Activated CD4-positive, alpha-beta memory T cell treated with anti-CD3 and anti-CD28 coated beads, Interleukin-2, amount 10 ng/mL, durations not matched to agents 7 days and 5 days (primary cell): ENCODE results near the gene SMIM9. TPM values are rescaled to one million over a fixed set of nuclear protein-coding genes. Genes with fewer than 3 reads are reported as not detected.
A peak's percentile ranks its signal among the peaks of the same experiment; 100 is the strongest.

Source experiments
- CTCF ChIA-PET: fragments of 350-600 bp; sonication (Branson Sonifier 250); formaldehyde crosslinking; loops from one replicate; lab custom pipeline; 2021; ENCODE audit warnings: antibody characterized with exemption, inconsistent platforms; lab: Charles Lee
- POLR2A ChIA-PET: fragments of 350-600 bp; sonication (Branson Sonifier 250); formaldehyde crosslinking; loops from one replicate; lab custom pipeline; 2021; ENCODE audit warnings: antibody characterized with exemption; lab: Charles Lee
- DNase-seq: peaks from one replicate; pipeline ENCODE4 v3.0.0-alpha.2; 2020
- H3K27ac Mint-ChIP-seq: one replicate; pipeline ENCODE4 v1.8.0; 2021; ENCODE audit warnings: mild to moderate bottlenecking, mixed read lengths
- H3K27me3 Mint-ChIP-seq: one replicate; pipeline ENCODE4 v1.8.0; 2021; ENCODE audit warnings: mixed read lengths
- H3K36me3 Mint-ChIP-seq: one replicate; pipeline ENCODE4 v1.8.0; 2021; ENCODE audit warnings: low read depth, mixed read lengths
- H3K4me1 Mint-ChIP-seq: one replicate; pipeline ENCODE4 v1.8.0; 2021; ENCODE audit warnings: mixed read lengths
- H3K4me3 Mint-ChIP-seq: one replicate; pipeline ENCODE4 v1.8.0; 2021; ENCODE audit warnings: mild to moderate bottlenecking, mixed read lengths
- H3K9me3 Mint-ChIP-seq: one replicate; pipeline ENCODE4 v1.8.0; 2021; ENCODE audit warnings: mixed read lengths
- total RNA-seq, 2 experiments: library from RNA; stranded (reverse); gene quantifications; one replicate each; pipeline ENCODE4 v1.2.3, GENCODE V29; 2021

SMIM9 gene
- total RNA-seq, 2 experiments from 2014 or later = not detected

GRCh38 chrX:154806837-154807501, 27.5 kb downstream of the SMIM9 start:
- no peak overlapping the region for H3K4me3 Mint-ChIP-seq
- no peaks in the 10 kb centered on the region for H3K9me3 Mint-ChIP-seq
- H3K4me1 Mint-ChIP-seq = peaks cover 36% of the 10 kb centered on the region
- ChIA-PET POLR2A (interaction anchor here (1.1 kb wide), 1 partner anchor 20 kb away, joined by 3 read pairs; no protein-coding TSS in a partner anchor), CTCF (no interaction called here)
- no peak overlapping the region for H3K27ac Mint-ChIP-seq
- H3K27me3 Mint-ChIP-seq = peaks cover 4% of the 10 kb centered on the region
- DNase-seq = no peak
- no peaks in the 10 kb centered on the region for H3K36me3 Mint-ChIP-seq

- ChIA-PET CTCF (interaction anchor here (2.2 kb wide), 1 partner anchor 28 kb away, joined by 5 read pairs; the partner anchor contains the start of gene SMIM9), POLR2A (interaction anchor here (0.8 kb wide), 1 partner anchor 42 kb away, joined by 5 read pairs; no protein-coding TSS in a partner anchor)
- no peaks in the 10 kb centered on the region for H3K9me3 Mint-ChIP-seq
- peaks cover 45% of the 10 kb centered on the region for H3K4me1 Mint-ChIP-seq
- H3K36me3 Mint-ChIP-seq = no peaks in the 10 kb centered on the region
- H3K4me3 Mint-ChIP-seq = peak overlapping the region; percentile 75
- H3K27ac Mint-ChIP-seq = no peak overlapping the region
- DNase-seq = no peak
- peaks cover 4% of the 10 kb centered on the region for H3K27me3 Mint-ChIP-seq
Measured at GRCh38 chrX:154805696-154806091, 28.8 kb downstream of the SMIM9 start.

GRCh38 chrX:154804957-154805695, 29.3 kb downstream of the SMIM9 start, which contains the start of gene MPP1:
Gene MPP1, minus strand, starts transcription at chrX:154805485. Its CDS starts 112 bp downstream, at chrX:154805373.
- Mint-ChIP-seq H3K27ac (no peak within 1 kb of the TSS), H3K4me3 (peak within 1 kb of the TSS; percentile 75), H3K27me3 (peaks cover 4% of the 10 kb centered on the region), H3K36me3 (no peaks in the 10 kb centered on the region), H3K9me3 (no peaks in the 10 kb centered on the region), H3K4me1 (peaks cover 50% of the 10 kb centered on the region)
- ChIA-PET POLR2A (interaction anchor here (0.8 kb wide), 1 partner anchor 41 kb away, joined by 5 read pairs; no protein-coding TSS in a partner anchor), CTCF (interaction anchor here (2.2 kb wide), 1 partner anchor 29 kb away, joined by 5 read pairs; the partner anchor contains the start of gene SMIM9)
- DNase-seq = peak; percentile 79

- DNase-seq = no peak
- ChIA-PET CTCF (interaction anchor here (2.2 kb wide), 1 partner anchor 30 kb away, joined by 5 read pairs; the partner anchor contains the start of gene SMIM9), POLR2A (interaction anchor here (0.6 to 1.7 kb wide), 2 partner anchors 25 to 41 kb away, joined by 3 to 5 read pairs; no protein-coding TSS in a partner anchor)
- peaks cover 3% of the 10 kb centered on the region for H3K36me3 Mint-ChIP-seq
- H3K27ac Mint-ChIP-seq = no peak overlapping the region
- no peaks in the 10 kb centered on the region for H3K9me3 Mint-ChIP-seq
- peaks cover 4% of the 10 kb centered on the region for H3K27me3 Mint-ChIP-seq
- peaks cover 52% of the 10 kb centered on the region for H3K4me1 Mint-ChIP-seq
- H3K4me3 Mint-ChIP-seq = peak overlapping the region; percentile 75
Measured at GRCh38 chrX:154804261-154804956, 30.1 kb downstream of the SMIM9 start.

GRCh38 chrX:154802947-154803346, 31.5 kb downstream of the SMIM9 start:
- peaks cover 6% of the 10 kb centered on the region for H3K36me3 Mint-ChIP-seq
- H3K27ac Mint-ChIP-seq = no peak overlapping the region
- peaks cover 4% of the 10 kb centered on the region for H3K27me3 Mint-ChIP-seq
- peaks cover 61% of the 10 kb centered on the region for H3K4me1 Mint-ChIP-seq
- no peak overlapping the region for H3K4me3 Mint-ChIP-seq
- DNase-seq = no peak
- POLR2A ChIA-PET = interaction anchor here (0.8 to 1.7 kb wide), 2 partner anchors 14 to 24 kb away, joined by 3 to 5 read pairs; no protein-coding TSS in a partner anchor
- no peaks in the 10 kb centered on the region for H3K9me3 Mint-ChIP-seq
- CTCF ChIA-PET = no interaction called here

- no peaks in the 10 kb centered on the region for H3K9me3 Mint-ChIP-seq
- no peak overlapping the region for H3K4me3 Mint-ChIP-seq
- peaks cover 14% of the 10 kb centered on the region for H3K36me3 Mint-ChIP-seq
- CTCF ChIA-PET = interaction anchor here (0.6 kb wide), 1 partner anchor 44 kb away, joined by 3 read pairs; no protein-coding TSS in a partner anchor
- no peak for DNase-seq
- POLR2A ChIA-PET = no interaction called here
- peak overlapping the region; percentile 32 for H3K27ac Mint-ChIP-seq
- no peaks in the 10 kb centered on the region for H3K27me3 Mint-ChIP-seq
- peaks cover 60% of the 10 kb centered on the region for H3K4me1 Mint-ChIP-seq
Measured at GRCh38 chrX:154800478-154801210, 33.8 kb downstream of the SMIM9 start.

- H3K4me3 Mint-ChIP-seq = no peak overlapping the region
- H3K4me1 Mint-ChIP-seq = peaks cover 58% of the 10 kb centered on the region
- POLR2A ChIA-PET = interaction anchor here (1.2 kb wide), 1 partner anchor 13 kb away, joined by 3 read pairs; no protein-coding TSS in a partner anchor
- peak overlapping the region; percentile 77 for H3K27ac Mint-ChIP-seq
- CTCF ChIA-PET = interaction anchor here (0.6 to 2.2 kb wide), 2 partner anchors 37 to 43 kb away, joined by 3 to 7 read pairs; partner anchors contain the start of gene DKC1
- H3K36me3 Mint-ChIP-seq = peaks cover 14% of the 10 kb centered on the region
- no peak for DNase-seq
- no peaks in the 10 kb centered on the region for H3K27me3 Mint-ChIP-seq
- no peaks in the 10 kb centered on the region for H3K9me3 Mint-ChIP-seq
Measured at GRCh38 chrX:154799556-154800348, 34.7 kb downstream of the SMIM9 start.

GRCh38 chrX:154797006-154797405, 37.5 kb downstream of the SMIM9 start:
- POLR2A ChIA-PET = no interaction called here
- DNase-seq = no peak
- Mint-ChIP-seq H3K4me3 (no peak overlapping the region), H3K27ac (no peak overlapping the region), H3K4me1 (peaks cover 36% of the 10 kb centered on the region), H3K36me3 (peaks cover 14% of the 10 kb centered on the region), H3K27me3 (no peaks in the 10 kb centered on the region), H3K9me3 (no peaks in the 10 kb centered on the region)
- CTCF ChIA-PET = no interaction called here

- peaks cover 20% of the 10 kb centered on the region for H3K4me1 Mint-ChIP-seq
- H3K4me3 Mint-ChIP-seq = no peak overlapping the region
- H3K27me3 Mint-ChIP-seq = no peaks in the 10 kb centered on the region
- DNase-seq = no peak
- H3K9me3 Mint-ChIP-seq = no peaks in the 10 kb centered on the region
- peaks cover 16% of the 10 kb centered on the region for H3K36me3 Mint-ChIP-seq
- ChIA-PET POLR2A (no interaction called here), CTCF (no interaction called here)
- H3K27ac Mint-ChIP-seq = no peak overlapping the region
Measured at GRCh38 chrX:154795016-154795415, 39.4 kb downstream of the SMIM9 start.

GRCh38 chrX:154793084-154793795, 41.2 kb downstream of the SMIM9 start:
- no peaks in the 10 kb centered on the region for H3K27me3 Mint-ChIP-seq
- H3K4me1 Mint-ChIP-seq = peaks cover 4% of the 10 kb centered on the region
- POLR2A ChIA-PET = no interaction called here

GRCh38 chrX:154791939-154792338, 42.5 kb downstream of the SMIM9 start:
- Mint-ChIP-seq H3K4me1 (no peaks in the 10 kb centered on the region), H3K27ac (no peak overlapping the region), H3K27me3 (no peaks in the 10 kb centered on the region), H3K9me3 (no peaks in the 10 kb centered on the region), H3K36me3 (peaks cover 17% of the 10 kb centered on the region), H3K4me3 (no peak overlapping the region)
- DNase-seq = no peak
- ChIA-PET POLR2A (no interaction called here), CTCF (no interaction called here)

More at GRCh38 chrX:154793084-154793795, 41.2 kb downstream of the SMIM9 start:
- CTCF ChIA-PET = no interaction called here
- Mint-ChIP-seq H3K36me3 (peaks cover 16% of the 10 kb centered on the region), H3K9me3 (no peaks in the 10 kb centered on the region), H3K4me3 (no peak overlapping the region), H3K27ac (no peak overlapping the region)
- no peak for DNase-seq
